GM12872 (cell line): ENCODE results near the gene PANX2.

Experiments
- CTCF ChIP-seq: IDR thresholded peaks from 3 replicates; pipeline ENCODE4 v1.5.1; 2011; ENCODE audit warnings: low read depth, mild to moderate bottlenecking, low read length, moderate library complexity; ENCODE audit not compliant: insufficient read depth

The PANX2 gene

GRCh38 chr22:50150161-50151129, 20.1 kb upstream of the PANX2 start:
- TF ChIP-seq CTCF = no peak

- no peak for TF ChIP-seq CTCF
These were observed 18.7 kb upstream of the PANX2 start for GRCh38 chr22:50151571-50152537.

GRCh38 chr22:50153056-50153755, 17.3 kb upstream of the PANX2 start:
- no peak for TF ChIP-seq CTCF

- TF ChIP-seq CTCF = no peak
These were observed 16.8 kb upstream of the PANX2 start for GRCh38 chr22:50153756-50154140.

GRCh38 chr22:50157709-50158375, 12.7 kb upstream of the PANX2 start:
- no peak for TF ChIP-seq CTCF

- TF ChIP-seq CTCF = no peak
These were observed 9.6 kb upstream of the PANX2 start for GRCh38 chr22:50160947-50161346.
